SW 1271 (cell line): ENCODE data around the gene PSME3IP1.
"Not testable (repeated sequence)": the region's sequence is repeated elsewhere in the genome, so short reads cannot be mapped to it uniquely, and the experiment has no call there.

Source experiments
- DNase-seq, 2 experiments: peaks; one replicate each; lab custom pipeline; 2025; lab: John Stamatoyannopoulos, UW

The PSME3IP1 gene

GRCh38 chr16:57196753-57197152, 10.9 kb upstream of the PSME3IP1 start:
- no peak for DNase-seq

GRCh38 chr16:57196286-57196685, 10.4 kb upstream of the PSME3IP1 start:
- no peak for DNase-seq

- peak; percentile 44 to 83 for DNase-seq
These were observed 8.7 kb upstream of the PSME3IP1 start for GRCh38 chr16:57194512-57194911.

GRCh38 chr16:57192720-57193486, 7.1 kb upstream of the PSME3IP1 start:
- DNase-seq = no peak

GRCh38 chr16:57192146-57192545, 6.3 kb upstream of the PSME3IP1 start:
- DNase-seq = no peak

GRCh38 chr16:57191056-57191571, 5.3 kb upstream of the PSME3IP1 start:
- peak in 1 of 2 experiments; percentile 53 for DNase-seq

- DNase-seq = no peak
These were observed 4.3 kb upstream of the PSME3IP1 start for GRCh38 chr16:57190136-57190535.

- not testable (repeated sequence) for DNase-seq
These were observed 3.7 kb upstream of the PSME3IP1 start for GRCh38 chr16:57189527-57189926.

- no peak for DNase-seq
These were observed 2.8 kb upstream of the PSME3IP1 start for GRCh38 chr16:57188711-57189002.

GRCh38 chr16:57187902-57188710, 2.3 kb upstream of the PSME3IP1 start:
- not testable (repeated sequence) for DNase-seq

- DNase-seq = peak in 1 of 2 experiments; percentile 42
These were observed 1.3 kb upstream of the PSME3IP1 start for GRCh38 chr16:57186872-57187854.

- DNase-seq = peak in 1 of 2 experiments; percentile 21
These were observed 344 bp downstream of the PSME3IP1 start for GRCh38 chr16:57185446-57185944.

- no peak for DNase-seq
These were observed 873 bp downstream of the PSME3IP1 start for GRCh38 chr16:57184887-57185445.

- DNase-seq = no peak
These were observed 1.7 kb downstream of the PSME3IP1 start for GRCh38 chr16:57184113-57184512.

- no peak for DNase-seq
These were observed 6.5 kb downstream of the PSME3IP1 start for GRCh38 chr16:57179215-57179828.

GRCh38 chr16:57178793-57179212, 7.0 kb downstream of the PSME3IP1 start:
- no peak for DNase-seq

- no peak for DNase-seq
These were observed 7.6 kb downstream of the PSME3IP1 start for GRCh38 chr16:57178196-57178595.

GRCh38 chr16:57175896-57176295, 9.9 kb downstream of the PSME3IP1 start:
- DNase-seq = no peak

- DNase-seq = no peak
These were observed 13.0 kb downstream of the PSME3IP1 start for GRCh38 chr16:57172721-57173290.

GRCh38 chr16:57169327-57169726, 16.5 kb downstream of the PSME3IP1 start:
- DNase-seq = no peak
